Left lung (tissue), 10 donors: ENCODE data around the gene ADAMTS6. TPM values are rescaled to one million over a fixed set of nuclear protein-coding genes. Genes with fewer than 3 reads are reported as not detected.

Source experiments
- ATAC-seq: fragments of 200-7000 bp; cut with Tn5 transposase; one replicate; pipeline ENCODE4 v1.9.1; 2020; ENCODE audit warnings: moderate library complexity
- DNase-seq, 4 donors: peaks; one replicate each; pipeline ENCODE4 v3.0.0-alpha.2; 2013 to 2020
- H3K27ac ChIP-seq, 2 donors: fragments of 200-600 bp; sonication (generic) in 1 of 2; one replicate each; pipeline versions ENCODE4 v1.5.0 to v1.8.0; 2020 to 2021
- H3K27me3 ChIP-seq, 2 donors: fragments of 200-600 bp; sonication (generic) in 1 of 2; one replicate each; pipeline versions ENCODE4 v1.5.0 to v1.8.0; 2020 to 2021
- H3K36me3 ChIP-seq, 2 donors: fragments of 200-600 bp; sonication (generic) in 1 of 2; one replicate each; pipeline versions ENCODE4 v1.5.0 to v1.8.0; 2020 to 2021
- H3K4me1 ChIP-seq, 2 donors: fragments of 200-600 bp; one replicate each; pipeline ENCODE4 v1.8.0; 2021
- H3K4me3 ChIP-seq, 2 donors: fragments of 200-600 bp; sonication (generic) in 1 of 2; one replicate each; pipeline versions ENCODE4 v1.5.0 to v1.8.0; 2020 to 2021; ENCODE audit warnings: mild to moderate bottlenecking in 1 of 2
- H3K9me3 ChIP-seq, 2 donors: fragments of 200-600 bp; sonication (generic) in 1 of 2; one replicate each; pipeline versions ENCODE4 v1.5.0 to v1.8.0; 2020 to 2021
- CTCF ChIP-seq, 2 donors: fragments of 200-600 bp; sonication (generic) in 1 of 2; IDR thresholded peaks; one replicate each; pipeline versions ENCODE4 v1.5.0 to v1.8.0; 2021; ENCODE audit warnings: antibody characterized with exemption in 2 of 2
- intact Hi-C, 2 donors: fragments of 100-400 bp; cut with DNase I; formaldehyde crosslinking; loops; one replicate each; pipeline versions ENCODE4 v1.11.2 to v1.14.2; 2022
- polyA plus RNA-seq, 6 donors: library from polyadenylated mRNA; unstranded; fragments of 120-200 nt; gene quantifications; one replicate each; pipeline ENCODE4 v1.2.1, GENCODE V29; 2013; ENCODE audit not compliant: insufficient read length in 6 of 6
- total RNA-seq, 2 donors: library from RNA; stranded (reverse); fragmentation: NEBNext Ultra II Directional; extraction: Animal tissue kit (Norgen Biotek cat#: 25700); gene quantifications; one replicate each; pipeline ENCODE4 v1.2.1, GENCODE V29; 2021
- donor health status: DM: no; HTN: yes; CAD: no.
- donor health status: DM: no; HTN: no; CAD: no.

The ADAMTS6 gene
- total and polyA plus RNA-seq, 8 donors: 5.8 to 27.2 (median 11.2) TPM

GRCh38 chr5:65126542-65127069, 355.1 kb downstream of the ADAMTS6 start:
- H3K27me3 ChIP-seq: no peaks in the 10 kb centered on the region
- H3K4me1 ChIP-seq: no peaks in the 10 kb centered on the region
- H3K4me3 ChIP-seq: no peak overlapping the region
- no peaks in the 10 kb centered on the region for H3K36me3 ChIP-seq
- no peaks in the 10 kb centered on the region for H3K9me3 ChIP-seq
- no peak for ATAC-seq
- intact Hi-C loops: no loop called here
- TF ChIP-seq CTCF (IDR thresholded peaks at IDR 0.05): no peak
- no peak overlapping the region for H3K27ac ChIP-seq
- DNase-seq: peak in 2 of 4 donors; percentile 56 to 73

GRCh38 chr5:65125591-65126541, 355.9 kb downstream of the ADAMTS6 start:
- no peaks in the 10 kb centered on the region for H3K9me3 ChIP-seq
- H3K4me1 ChIP-seq: no peaks in the 10 kb centered on the region
- no peak overlapping the region for H3K27ac ChIP-seq
- H3K27me3 ChIP-seq: no peaks in the 10 kb centered on the region
- no peak for TF ChIP-seq CTCF (IDR thresholded peaks at IDR 0.05)
- H3K4me3 ChIP-seq: no peak overlapping the region
- intact Hi-C loops: no loop called here
- ATAC-seq (no peak), DNase-seq (peak in 2 of 4 donors; percentile 12 to 48)
- no peaks in the 10 kb centered on the region for H3K36me3 ChIP-seq

GRCh38 chr5:65121880-65122436, 359.8 kb downstream of the ADAMTS6 start:
- Histone ChIP-seq H3K27me3 (no peaks in the 10 kb centered on the region), H3K27ac (no peak overlapping the region), H3K4me3 (no peak overlapping the region), H3K9me3 (peaks cover 0 to 12% of the 10 kb centered on the region in 2 donors), H3K4me1 (no peaks in the 10 kb centered on the region), H3K36me3 (no peaks in the 10 kb centered on the region)
- DNase-seq (no peak), ATAC-seq (no peak)
- no peak for TF ChIP-seq CTCF (IDR thresholded peaks at IDR 0.05)
- intact Hi-C loops: no loop called here

GRCh38 chr5:65120371-65120967, 361.3 kb downstream of the ADAMTS6 start:
- ATAC-seq (no peak), DNase-seq (no peak)
- no peaks in the 10 kb centered on the region for H3K36me3 ChIP-seq
- H3K4me1 ChIP-seq: no peaks in the 10 kb centered on the region
- no peak overlapping the region for H3K4me3 ChIP-seq
- H3K27me3 ChIP-seq: no peaks in the 10 kb centered on the region
- intact Hi-C loops: no loop called here
- H3K9me3 ChIP-seq: peaks cover 0 to 15% of the 10 kb centered on the region in 2 donors
- no peak for TF ChIP-seq CTCF (IDR thresholded peaks at IDR 0.05)
- H3K27ac ChIP-seq: no peak overlapping the region

GRCh38 chr5:65117525-65117924, 364.2 kb downstream of the ADAMTS6 start:
- H3K4me1 ChIP-seq: no peaks in the 10 kb centered on the region
- intact Hi-C loops: no loop called here
- H3K27ac ChIP-seq: no peak overlapping the region
- peaks cover 0 to 15% of the 10 kb centered on the region in 2 donors for H3K9me3 ChIP-seq
- no peak for DNase-seq
- ATAC-seq: no peak
- no peaks in the 10 kb centered on the region for H3K27me3 ChIP-seq
- no peak overlapping the region for H3K4me3 ChIP-seq
- no peaks in the 10 kb centered on the region for H3K36me3 ChIP-seq
- no peak for TF ChIP-seq CTCF (IDR thresholded peaks at IDR 0.05)
